ENCODE results near the gene TMEM101. TPM values are rescaled to one million over a fixed set of nuclear protein-coding genes. Genes with fewer than 3 reads are reported as not detected.
"Not testable (repeated sequence)": the region's sequence is repeated elsewhere in the genome, so short reads cannot be mapped to it uniquely, and the experiment has no call there.

The TMEM101 gene
- polyA plus RNA-seq, 3 donors = 41.7 to 50.5 (median 47.0) TPM

GRCh38 chr17:44033861-44034408, 19.2 kb upstream of the TMEM101 start:
- no peak for DNase-seq

- no peak for DNase-seq
Observed at GRCh38 chr17:44030482-44030881, 15.7 kb upstream of the TMEM101 start.

GRCh38 chr17:44029736-44030135, 15.0 kb upstream of the TMEM101 start:
- DNase-seq = no peak

- no peak for DNase-seq
Observed at GRCh38 chr17:44024853-44025252, 10.1 kb upstream of the TMEM101 start.

- no peak for DNase-seq
Observed at GRCh38 chr17:44024271-44024663, 9.5 kb upstream of the TMEM101 start.

- no peak for DNase-seq
Observed at GRCh38 chr17:44023545-44024270, 8.9 kb upstream of the TMEM101 start.

GRCh38 chr17:44022246-44022645, 7.5 kb upstream of the TMEM101 start:
- no peak for DNase-seq

GRCh38 chr17:44021227-44021626, 6.5 kb upstream of the TMEM101 start:
- DNase-seq = not testable (repeated sequence)

- no peak for DNase-seq
Observed at GRCh38 chr17:44014133-44014436, 678 bp downstream of the TMEM101 start.

- no peak for DNase-seq
Observed at GRCh38 chr17:44012874-44013273, 1.9 kb downstream of the TMEM101 start.

- DNase-seq = no peak
Observed at GRCh38 chr17:44012391-44012790, 2.4 kb downstream of the TMEM101 start.

GRCh38 chr17:44011876-44012275, 2.9 kb downstream of the TMEM101 start:
- no peak for DNase-seq

GRCh38 chr17:44010966-44011647, 3.7 kb downstream of the TMEM101 start:
- DNase-seq = no peak

- DNase-seq = no peak
Observed at GRCh38 chr17:44008205-44008909, 6.4 kb downstream of the TMEM101 start.

GRCh38 chr17:44007346-44008204, 7.2 kb downstream of the TMEM101 start:
- no peak for DNase-seq

- peak; percentile 95 for DNase-seq
Observed at GRCh38 chr17:44006598-44007345, 8.0 kb downstream of the TMEM101 start.

GRCh38 chr17:44006272-44006597, 8.5 kb downstream of the TMEM101 start:
- DNase-seq = no peak

- DNase-seq = no peak
Observed at GRCh38 chr17:44005527-44006271, 9.1 kb downstream of the TMEM101 start.

GRCh38 chr17:44004761-44005526, 9.8 kb downstream of the TMEM101 start:
- no peak for DNase-seq
